Measurements from ENCODE around the gene CT47C1. TPM values are rescaled to one million over a fixed set of nuclear protein-coding genes. Genes with fewer than 3 reads are reported as not detected.

CT47C1 gene
- total and polyA plus RNA-seq, 10 of the 15 experiments (the other 5 are each of a cell fraction or from before 2014, with no cell fraction given) = not detected

GRCh38 chrX:119094819-119095218, 22.0 kb downstream of the CT47C1 start:
- no peak overlapping the region for H3K4me2 ChIP-seq (ENCODE audit: control insufficient read depth, insufficient read depth)
- no peaks in the 10 kb centered on the region for H3K9me3 ChIP-seq (replicated peaks; ENCODE audit: control insufficient read depth, insufficient read depth, low read length)
- RAD21 ChIA-PET (ENCODE audit: unreplicated experiment) = interaction anchor here (1.1 kb wide), 1 partner anchor 90 kb away, joined by 3 read pairs; no protein-coding TSS in a partner anchor
- intact Hi-C loops (cut with micrococcal nuclease; ENCODE audit: unreplicated experiment) (no loop called here), in situ Hi-C loops (cut with MboI) (no loop called here)
- H2AFZ ChIP-seq (ENCODE audit: control insufficient read depth, low read depth, low read length) = no peak overlapping the region
- no peak overlapping the region for H3K27ac ChIP-seq (ENCODE audit: control insufficient read depth, insufficient read depth)
- SMC1A ChIA-PET (ENCODE audit: uncharacterized antibody, unreplicated experiment) = no interaction called here
- H3K4me1 ChIP-seq (ENCODE audit: control insufficient read depth, insufficient read depth, low read length) = no peaks in the 10 kb centered on the region
- POLR2A ChIA-PET = no interaction called here
- FAIRE-seq (no peak), ATAC-seq (no peak), DNase-seq (ENCODE audit: low read depth, low spot score) (no peak)
- no peaks in the 10 kb centered on the region for H4K20me1 ChIP-seq (ENCODE audit: control insufficient read depth, insufficient read depth)
- no peak overlapping the region for H3K4me3 ChIP-seq
- WGBS (ENCODE audit: insufficient coverage, insufficient replicate concordance, low lambda C conversion rate, missing lambda C conversion rate) = 0% methylated on average over 3 of the region's 3 CpGs
- H3K36me3 ChIP-seq (ENCODE audit: control insufficient read depth in 2 of 2, insufficient read depth in 2 of 2, low read length in 1 of 2) = no peaks in the 10 kb centered on the region
- H3K9ac ChIP-seq (ENCODE audit: control insufficient read depth, insufficient read depth, low read length) = no peak overlapping the region
- no peaks in the 10 kb centered on the region for H3K79me2 ChIP-seq (ENCODE audit: control insufficient read depth, insufficient read depth, low read length)
- no TSS peak for BruUV-seq (replicated peaks)
- no peaks in the 10 kb centered on the region; a peak in 1 of 4 replicates for H3K27me3 ChIP-seq (replicated peaks in 1 of 2; ENCODE audit: control insufficient read depth in 2 of 2, insufficient read depth in 2 of 2, low read length in 1 of 2)
- CTCF ChIA-PET = interaction anchor here (0.6 kb wide), 1 partner anchor 200 kb away, joined by 4 read pairs; no protein-coding TSS in a partner anchor
- TF ChIP-seq POLR2AphosphoS2 (IDR thresholded peaks at IDR 0.05; ENCODE audit: low read depth, low read length) (no peak), CEBPB (IDR thresholded peaks at IDR 0.05; ENCODE audit: borderline replicate concordance in 1 of 2, low read depth in 2 of 2, low read length in 2 of 2) (no peak), NFIC (IDR thresholded peaks at IDR 0.05; ENCODE audit: low read depth, low read length) (no peak), PKNOX1 (IDR thresholded peaks at IDR 0.05) (no peak), RAD51 (IDR thresholded peaks at IDR 0.05) (no peak), E2F4 (IDR thresholded peaks at IDR 0.05; ENCODE audit: low read depth, low read length) (no peak), EP300 (IDR thresholded peaks at IDR 0.05; ENCODE audit: borderline replicate concordance in 1 of 2, control insufficient read depth in 1 of 2, low read depth in 2 of 2, low read length in 2 of 2) (no peak), POLR2A (IDR thresholded peaks at IDR 0.05; ENCODE audit: low read depth, low read length) (no peak), BCL11A (IDR thresholded peaks at IDR 0.05; ENCODE audit: low read depth, low read length) (no peak), YY1 (IDR thresholded peaks at IDR 0.05; ENCODE audit: low read depth, low read length) (no peak), GATAD2B (conservative IDR thresholded peaks at IDR 0.05; ENCODE audit: low read depth) (no peak)
